Measurements from ENCODE around the gene TSPAN9.

The TSPAN9 gene

GRCh38 chr12:3302401-3303041, 225.3 kb downstream of the TSPAN9 start:
- Histone ChIP-seq H3K27me3 (ENCODE audit: control insufficient read depth in 1 of 2, insufficient read depth in 2 of 2, low read length in 2 of 2) (peaks cover 5 to 10% of the 10 kb centered on the region in 2 donors), H3K4me3 (ENCODE audit: low read length in 2 of 2) (no peak overlapping the region), H3K9me3 (ENCODE audit: control insufficient read depth in 2 of 2, low read length in 2 of 2) (no peaks in the 10 kb centered on the region), H3K36me3 (ENCODE audit: control insufficient read depth in 2 of 2, insufficient read depth in 2 of 2, low read length in 2 of 2) (no peaks in the 10 kb centered on the region), H3K4me1 (ENCODE audit: control insufficient read depth, insufficient read depth, low read length) (peaks cover 14% of the 10 kb centered on the region), H3K9ac (ENCODE audit: low read length in 2 of 2) (no peak overlapping the region), H3K27ac (ENCODE audit: low read length) (no peak overlapping the region)

- H3K4me1 ChIP-seq (ENCODE audit: control insufficient read depth, insufficient read depth, low read length), result peaks cover 14% of the 10 kb centered on the region
- H3K27me3 ChIP-seq (ENCODE audit: control insufficient read depth in 1 of 2, insufficient read depth in 2 of 2, low read length in 2 of 2), result peaks cover 6 to 10% of the 10 kb centered on the region in 2 donors
- H3K9me3 ChIP-seq (ENCODE audit: control insufficient read depth in 2 of 2, low read length in 2 of 2), result no peaks in the 10 kb centered on the region
- no peak overlapping the region for H3K27ac ChIP-seq (ENCODE audit: low read length)
- H3K9ac ChIP-seq (ENCODE audit: low read length in 2 of 2), result no peak overlapping the region
- no peak overlapping the region for H3K4me3 ChIP-seq (ENCODE audit: low read length in 2 of 2)
- no peaks in the 10 kb centered on the region for H3K36me3 ChIP-seq (ENCODE audit: control insufficient read depth in 2 of 2, insufficient read depth in 2 of 2, low read length in 2 of 2)
Measured at GRCh38 chr12:3303410-3304136, 226.4 kb downstream of the TSPAN9 start.

- no peak overlapping the region for H3K27ac ChIP-seq (ENCODE audit: low read length)
- H3K9ac ChIP-seq (ENCODE audit: low read length in 2 of 2), result no peak overlapping the region
- no peaks in the 10 kb centered on the region for H3K36me3 ChIP-seq (ENCODE audit: control insufficient read depth in 2 of 2, insufficient read depth in 2 of 2, low read length in 2 of 2)
Measured at GRCh38 chr12:3304436-3305165, 227.4 kb downstream of the TSPAN9 start.

GRCh38 chr12:3305464-3305863, 228.3 kb downstream of the TSPAN9 start:
- H3K4me1 ChIP-seq (ENCODE audit: control insufficient read depth, insufficient read depth, low read length), result peaks cover 5% of the 10 kb centered on the region
- H3K27ac ChIP-seq (ENCODE audit: low read length), result no peak overlapping the region
- H3K36me3 ChIP-seq (ENCODE audit: control insufficient read depth in 2 of 2, insufficient read depth in 2 of 2, low read length in 2 of 2), result no peaks in the 10 kb centered on the region
- H3K9me3 ChIP-seq (ENCODE audit: control insufficient read depth in 2 of 2, low read length in 2 of 2), result no peaks in the 10 kb centered on the region
- peaks cover 6 to 7% of the 10 kb centered on the region in 2 donors for H3K27me3 ChIP-seq (ENCODE audit: control insufficient read depth in 1 of 2, insufficient read depth in 2 of 2, low read length in 2 of 2)
- H3K9ac ChIP-seq (ENCODE audit: low read length in 2 of 2), result no peak overlapping the region
- no peak overlapping the region for H3K4me3 ChIP-seq (ENCODE audit: low read length in 2 of 2)

More at GRCh38 chr12:3304436-3305165, 227.4 kb downstream of the TSPAN9 start:
- H3K4me1 ChIP-seq (ENCODE audit: control insufficient read depth, insufficient read depth, low read length), result peaks cover 14% of the 10 kb centered on the region
- no peaks in the 10 kb centered on the region for H3K9me3 ChIP-seq (ENCODE audit: control insufficient read depth in 2 of 2, low read length in 2 of 2)
- H3K27me3 ChIP-seq (ENCODE audit: control insufficient read depth in 1 of 2, insufficient read depth in 2 of 2, low read length in 2 of 2), result peaks cover 5 to 6% of the 10 kb centered on the region in 2 donors
- H3K4me3 ChIP-seq (ENCODE audit: low read length in 2 of 2), result no peak overlapping the region

- Histone ChIP-seq H3K27ac (ENCODE audit: low read length) (no peak overlapping the region), H3K9me3 (ENCODE audit: control insufficient read depth in 2 of 2, low read length in 2 of 2) (no peaks in the 10 kb centered on the region), H3K9ac (ENCODE audit: low read length in 2 of 2) (no peak overlapping the region), H3K36me3 (ENCODE audit: control insufficient read depth in 2 of 2, insufficient read depth in 2 of 2, low read length in 2 of 2) (no peaks in the 10 kb centered on the region), H3K4me1 (ENCODE audit: control insufficient read depth, insufficient read depth, low read length) (peaks cover 2% of the 10 kb centered on the region), H3K4me3 (ENCODE audit: low read length in 2 of 2) (no peak overlapping the region), H3K27me3 (ENCODE audit: control insufficient read depth in 1 of 2, insufficient read depth in 2 of 2, low read length in 2 of 2) (peaks cover 6 to 7% of the 10 kb centered on the region in 2 donors)
Measured at GRCh38 chr12:3305904-3306619, 228.9 kb downstream of the TSPAN9 start.

GRCh38 chr12:3307389-3307788, 230.2 kb downstream of the TSPAN9 start:
- Histone ChIP-seq H3K4me1 (ENCODE audit: control insufficient read depth, insufficient read depth, low read length) (peaks cover 2% of the 10 kb centered on the region), H3K27me3 (ENCODE audit: control insufficient read depth in 1 of 2, insufficient read depth in 2 of 2, low read length in 2 of 2) (peaks cover 6 to 7% of the 10 kb centered on the region in 2 donors), H3K27ac (ENCODE audit: low read length) (no peak overlapping the region), H3K4me3 (ENCODE audit: low read length in 2 of 2) (no peak overlapping the region), H3K36me3 (ENCODE audit: control insufficient read depth in 2 of 2, insufficient read depth in 2 of 2, low read length in 2 of 2) (no peaks in the 10 kb centered on the region), H3K9me3 (ENCODE audit: control insufficient read depth in 2 of 2, low read length in 2 of 2) (no peaks in the 10 kb centered on the region), H3K9ac (ENCODE audit: low read length in 2 of 2) (no peak overlapping the region)

GRCh38 chr12:3308063-3308462, 230.9 kb downstream of the TSPAN9 start:
- H3K27me3 ChIP-seq (ENCODE audit: control insufficient read depth in 1 of 2, insufficient read depth in 2 of 2, low read length in 2 of 2), result peaks cover 6 to 7% of the 10 kb centered on the region in 2 donors
- H3K36me3 ChIP-seq (ENCODE audit: control insufficient read depth in 2 of 2, insufficient read depth in 2 of 2, low read length in 2 of 2), result no peaks in the 10 kb centered on the region
- peaks cover 2% of the 10 kb centered on the region for H3K4me1 ChIP-seq (ENCODE audit: control insufficient read depth, insufficient read depth, low read length)
- H3K9me3 ChIP-seq (ENCODE audit: control insufficient read depth in 2 of 2, low read length in 2 of 2), result no peaks in the 10 kb centered on the region
- no peak overlapping the region for H3K27ac ChIP-seq (ENCODE audit: low read length)
- no peak overlapping the region for H3K4me3 ChIP-seq (ENCODE audit: low read length in 2 of 2)
- no peak overlapping the region for H3K9ac ChIP-seq (ENCODE audit: low read length in 2 of 2)

- H3K9me3 ChIP-seq (ENCODE audit: control insufficient read depth in 2 of 2, low read length in 2 of 2), result no peaks in the 10 kb centered on the region
- H3K4me3 ChIP-seq (ENCODE audit: low read length in 2 of 2), result no peak overlapping the region
- H3K27ac ChIP-seq (ENCODE audit: low read length), result no peak overlapping the region
- H3K27me3 ChIP-seq (ENCODE audit: control insufficient read depth in 1 of 2, insufficient read depth in 2 of 2, low read length in 2 of 2), result peaks cover 6 to 7% of the 10 kb centered on the region in 2 donors
- H3K36me3 ChIP-seq (ENCODE audit: control insufficient read depth in 2 of 2, insufficient read depth in 2 of 2, low read length in 2 of 2), result no peaks in the 10 kb centered on the region
- H3K9ac ChIP-seq (ENCODE audit: low read length in 2 of 2), result no peak overlapping the region
- H3K4me1 ChIP-seq (ENCODE audit: control insufficient read depth, insufficient read depth, low read length), result peaks cover 6% of the 10 kb centered on the region
Measured at GRCh38 chr12:3308609-3309008, 231.4 kb downstream of the TSPAN9 start.

- H3K9ac ChIP-seq (ENCODE audit: low read length in 2 of 2), result no peak overlapping the region
- no peak overlapping the region for H3K27ac ChIP-seq (ENCODE audit: low read length)
- no peaks in the 10 kb centered on the region for H3K9me3 ChIP-seq (ENCODE audit: control insufficient read depth in 2 of 2, low read length in 2 of 2)
- H3K27me3 ChIP-seq (ENCODE audit: control insufficient read depth in 1 of 2, insufficient read depth in 2 of 2, low read length in 2 of 2), result peaks cover 6 to 10% of the 10 kb centered on the region in 2 donors
- no peaks in the 10 kb centered on the region for H3K36me3 ChIP-seq (ENCODE audit: control insufficient read depth in 2 of 2, insufficient read depth in 2 of 2, low read length in 2 of 2)
- H3K4me1 ChIP-seq (ENCODE audit: control insufficient read depth, insufficient read depth, low read length), result peaks cover 13% of the 10 kb centered on the region
- H3K4me3 ChIP-seq (ENCODE audit: low read length in 2 of 2), result no peak overlapping the region
Measured at GRCh38 chr12:3309805-3310204, 232.6 kb downstream of the TSPAN9 start.

- H3K9me3 ChIP-seq (ENCODE audit: control insufficient read depth in 2 of 2, low read length in 2 of 2), result no peaks in the 10 kb centered on the region
- H3K9ac ChIP-seq (ENCODE audit: low read length in 2 of 2), result no peak overlapping the region
- peaks cover 6 to 10% of the 10 kb centered on the region in 2 donors for H3K27me3 ChIP-seq (ENCODE audit: control insufficient read depth in 1 of 2, insufficient read depth in 2 of 2, low read length in 2 of 2)
- no peaks in the 10 kb centered on the region for H3K36me3 ChIP-seq (ENCODE audit: control insufficient read depth in 2 of 2, insufficient read depth in 2 of 2, low read length in 2 of 2)
- no peak overlapping the region for H3K27ac ChIP-seq (ENCODE audit: low read length)
- H3K4me3 ChIP-seq (ENCODE audit: low read length in 2 of 2), result no peak overlapping the region
- H3K4me1 ChIP-seq (ENCODE audit: control insufficient read depth, insufficient read depth, low read length), result peaks cover 20% of the 10 kb centered on the region
Measured at GRCh38 chr12:3310271-3311026, 233.3 kb downstream of the TSPAN9 start.

Measured in stomach smooth muscle (tissue), 2 donors.